Fibroblast of lung (primary cell): ENCODE results near the gene SMIM24. TPM values are rescaled to one million over a fixed set of nuclear protein-coding genes. Genes with fewer than 3 reads are reported as not detected.
A peak's percentile ranks its signal among the peaks of the same experiment; 100 is the strongest.

Experiments used
- DNase-seq, 2 donors: peaks; one replicate each; pipeline versions ENCODE4 v3.0.0 to v3.0.0-alpha.2; 2010; ENCODE audit warnings: low read depth in 2 of 2
- H2AFZ ChIP-seq: 2 replicates; pipeline ENCODE4 v1.5.1; 2012; ENCODE audit warnings: low read length, control low read depth, inconsistent platforms
- H3K27ac ChIP-seq: 2 replicates; pipeline ENCODE4 v1.5.1; 2011; ENCODE audit warnings: low read length, control low read depth; ENCODE audit not compliant: insufficient read depth
- H3K27me3 ChIP-seq: 2 replicates; pipeline ENCODE4 v1.5.1; 2011; ENCODE audit warnings: mild to moderate bottlenecking, low read length; ENCODE audit not compliant: control insufficient read depth, insufficient read depth
- H3K36me3 ChIP-seq: 2 replicates; pipeline ENCODE4 v1.5.1; 2011; ENCODE audit warnings: low read length; ENCODE audit not compliant: control insufficient read depth, insufficient read depth
- H3K4me1 ChIP-seq: 2 replicates; pipeline ENCODE4 v1.5.1; 2011; ENCODE audit warnings: low read length; ENCODE audit not compliant: control insufficient read depth, insufficient read depth; ENCODE audit errors: extremely low read depth
- H3K4me2 ChIP-seq: 2 replicates; pipeline ENCODE4 v1.5.1; 2011; ENCODE audit warnings: low read length, control low read depth; ENCODE audit not compliant: insufficient read depth; ENCODE audit errors: extremely low read depth
- H3K4me3 ChIP-seq, 4 experiments: fragments of 200-600 bp in 1 of 4; sonication (generic) in 1 of 4; replicated peaks in 1 of 4; 2 replicates each; pipeline ENCODE4 v1.5.1; 2011 to 2016; ENCODE audit warnings: low read length in 4 of 4, low read depth in 3 of 4, mild to moderate bottlenecking in 3 of 4, control low read depth in 2 of 4, inconsistent platforms in 1 of 4, mixed read lengths in 1 of 4; ENCODE audit not compliant: insufficient read depth in 1 of 4; ENCODE audit errors: control extremely low read depth in 1 of 4
- H3K79me2 ChIP-seq: 2 replicates; pipeline ENCODE4 v1.5.1; 2012; ENCODE audit warnings: mild to moderate bottlenecking, low read length, inconsistent platforms; ENCODE audit not compliant: control insufficient read depth, insufficient read depth
- H3K9ac ChIP-seq: 2 replicates; pipeline ENCODE4 v1.5.1; 2011; ENCODE audit warnings: mild to moderate bottlenecking, low read length, control low read depth; ENCODE audit not compliant: insufficient read depth
- H3K9me3 ChIP-seq: 2 replicates; pipeline ENCODE4 v1.5.1; 2012; ENCODE audit warnings: low read depth, low read length; ENCODE audit not compliant: control insufficient read depth, insufficient read depth
- H4K20me1 ChIP-seq: 2 replicates; pipeline ENCODE4 v1.5.1; 2011; ENCODE audit warnings: low read length; ENCODE audit not compliant: control insufficient read depth, insufficient read depth; ENCODE audit errors: extremely low read depth
- CTCF ChIP-seq, 2 donors: IDR thresholded peaks in 1 of 2; conservative IDR thresholded peaks in 1 of 2; 1 replicate in 1 of 2; 2 replicates in 1 of 2; pipeline ENCODE4 v1.5.1; 2011 to 2012; ENCODE audit warnings: low read length in 2 of 2, control low read depth in 1 of 2, inconsistent platforms in 1 of 2, low read depth in 1 of 2, mild to moderate bottlenecking in 1 of 2
- EZH2 ChIP-seq: IDR thresholded peaks from 2 replicates; pipeline ENCODE4 v1.5.1; 2012; ENCODE audit warnings: low read length, control low read depth, mild to moderate bottlenecking; ENCODE audit errors: missing control alignments
- polyA plus RNA-seq, 2 donors: library from polyadenylated mRNA; depleted of rRNA in 1 of 2; stranded (reverse) in 1 of 2; unstranded in 1 of 2; fragments of >200 nt; gene quantifications; 2 replicates each; pipeline ENCODE4 v1.2.1, GENCODE V29; 2011 to 2012; ENCODE audit warnings: missing spikeins in 1 of 2
- total RNA-seq: library from RNA; depleted of rRNA; stranded (reverse); fragments of >200 nt; gene quantifications from 2 replicates; pipeline ENCODE4 v1.2.1, GENCODE V29; 2014

Gene SMIM24
- total and polyA plus RNA-seq, 2 donors (not counting 1 experiment from before 2014, with no cell fraction given): not detected

GRCh38 chr19:3458229-3459088 is 21.9 kb downstream of the SMIM24 start:
- TF ChIP-seq EZH2 (no peak), CTCF (conservative IDR thresholded peaks at IDR 0.05 in 1 of 2, IDR thresholded peaks at IDR 0.05 in 1 of 2; ENCODE audit: low read depth in 1 of 2, low read length in 2 of 2) (no peak)
- H3K4me1 ChIP-seq: peaks cover 20% of the 10 kb centered on the region
- H3K79me2 ChIP-seq: peaks cover 27% of the 10 kb centered on the region
- H4K20me1 ChIP-seq: no peaks in the 10 kb centered on the region
- no peaks in the 10 kb centered on the region for H3K27me3 ChIP-seq
- no peak overlapping the region for H2AFZ ChIP-seq
- H3K27ac ChIP-seq: peak overlapping the region; percentile 85
- no peaks in the 10 kb centered on the region for H3K9me3 ChIP-seq
- peaks cover 28% of the 10 kb centered on the region for H3K36me3 ChIP-seq
- H3K9ac ChIP-seq: no peak overlapping the region
- peak; percentile 36 to 69 for DNase-seq
- no peak overlapping the region for H3K4me3 ChIP-seq
- H3K4me2 ChIP-seq: no peak overlapping the region

GRCh38 chr19:3457528-3458228 is 22.6 kb downstream of the SMIM24 start:
- TF ChIP-seq CTCF (conservative IDR thresholded peaks at IDR 0.05 in 1 of 2, IDR thresholded peaks at IDR 0.05 in 1 of 2; ENCODE audit: low read depth in 1 of 2, low read length in 2 of 2) (no peak), EZH2 (no peak)
- Histone ChIP-seq H3K36me3 (peaks cover 30% of the 10 kb centered on the region), H4K20me1 (no peaks in the 10 kb centered on the region), H3K79me2 (peaks cover 30% of the 10 kb centered on the region), H2AFZ (no peak overlapping the region), H3K4me1 (peaks cover 20% of the 10 kb centered on the region), H3K9me3 (no peaks in the 10 kb centered on the region), H3K27me3 (no peaks in the 10 kb centered on the region), H3K4me2 (no peak overlapping the region), H3K4me3 (no peak overlapping the region), H3K27ac (peak overlapping the region; percentile 85), H3K9ac (no peak overlapping the region)
- DNase-seq: peak in 1 of 2 donors; percentile 39

- Histone ChIP-seq H3K79me2 (peaks cover 35% of the 10 kb centered on the region), H4K20me1 (no peaks in the 10 kb centered on the region), H3K9ac (no peak overlapping the region)
Measured at GRCh38 chr19:3456925-3457527, 23.3 kb downstream of the SMIM24 start.

More at GRCh38 chr19:3456925-3457527, 23.3 kb downstream of the SMIM24 start:
- peaks cover 20% of the 10 kb centered on the region for H3K4me1 ChIP-seq
- no peaks in the 10 kb centered on the region for H3K27me3 ChIP-seq
- TF ChIP-seq CTCF (conservative IDR thresholded peaks at IDR 0.05 in 1 of 2, IDR thresholded peaks at IDR 0.05 in 1 of 2; ENCODE audit: low read depth in 1 of 2, low read length in 2 of 2) (no peak), EZH2 (no peak)
- H3K27ac ChIP-seq: peak overlapping the region; percentile 85
- H3K9me3 ChIP-seq: no peaks in the 10 kb centered on the region
- DNase-seq: no peak
- H3K4me3 ChIP-seq: no peak overlapping the region
- no peak overlapping the region for H3K4me2 ChIP-seq
- no peak overlapping the region for H2AFZ ChIP-seq
- H3K36me3 ChIP-seq: peaks cover 34% of the 10 kb centered on the region
